ENCODE results near the gene CMTM8. TPM values are rescaled to one million over a fixed set of nuclear protein-coding genes. Genes with fewer than 3 reads are reported as not detected.

Gene CMTM8
- total and polyA plus RNA-seq, 4 donors: 15.2 to 24.5 (median 16.8) TPM

DNA sequence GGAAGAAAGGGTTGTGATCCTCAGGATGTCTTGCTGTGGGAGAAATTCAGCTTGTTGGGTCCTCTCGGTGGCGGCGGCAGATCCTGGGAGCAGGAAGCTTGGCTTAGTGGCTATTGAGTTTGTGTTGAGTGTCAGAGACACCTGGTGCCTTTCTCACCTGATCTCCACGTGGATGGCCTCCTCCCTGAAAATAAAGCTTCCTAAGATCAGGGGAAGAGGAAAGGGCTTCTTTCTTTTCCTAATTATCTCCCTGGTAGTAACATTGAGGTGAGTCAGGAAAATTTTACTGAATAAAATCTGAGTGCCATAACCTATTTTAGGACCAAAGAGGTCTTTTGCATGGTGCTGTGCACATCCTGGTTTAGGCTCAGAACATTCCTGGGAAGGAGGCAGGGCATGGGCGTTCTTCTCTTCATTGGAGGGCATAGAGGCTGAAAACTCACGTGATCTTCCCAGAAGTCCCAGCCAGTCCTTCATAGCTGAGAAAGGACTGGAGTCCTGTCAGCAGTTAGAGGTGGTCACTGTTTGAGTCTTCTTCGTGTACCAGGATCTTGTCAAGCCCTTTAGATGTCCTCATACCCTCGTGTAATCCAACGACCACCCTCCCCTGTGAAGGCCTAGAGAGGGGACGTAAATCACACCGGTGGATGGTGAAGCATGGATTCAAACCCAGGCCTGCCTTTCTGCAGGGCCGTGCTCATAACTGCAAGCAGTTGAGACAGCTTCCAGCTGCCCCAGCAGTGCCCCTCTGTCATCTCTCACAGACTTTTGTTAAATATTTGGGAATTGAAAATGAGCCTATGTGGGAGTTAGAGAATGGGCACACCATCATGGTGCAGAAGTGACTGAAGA lies 1.1 kb downstream of the CMTM8 start:
- no peaks in the 10 kb centered on the region for H3K36me3 ChIP-seq (ENCODE audit: control insufficient read depth in 4 of 4, insufficient read depth in 4 of 4, low read length in 4 of 4)
- H3K27ac ChIP-seq (ENCODE audit: low read depth in 1 of 2, low read length in 1 of 2): peak overlapping the region; percentile 74 to 94
- H3K27me3 ChIP-seq (ENCODE audit: control insufficient read depth in 3 of 3, insufficient read depth in 3 of 3, low read length in 2 of 3): peaks cover 0 to 3% (median 0%) of the 10 kb centered on the region in 3 donors
- ATAC-seq (ENCODE audit: insufficient read depth, low FRiP score) (peak; percentile 2), DNase-seq (peak in 2 of 3 donors; percentile 30 to 40)
- H3K9me3 ChIP-seq (ENCODE audit: control insufficient read depth in 4 of 4, insufficient read depth in 3 of 4, low read length in 3 of 4): peaks cover 0 to 3% (median 0%) of the 10 kb centered on the region in 4 donors
- H3K4me3 ChIP-seq: peak overlapping the region; percentile 90
- TF ChIP-seq, protein P1, sequence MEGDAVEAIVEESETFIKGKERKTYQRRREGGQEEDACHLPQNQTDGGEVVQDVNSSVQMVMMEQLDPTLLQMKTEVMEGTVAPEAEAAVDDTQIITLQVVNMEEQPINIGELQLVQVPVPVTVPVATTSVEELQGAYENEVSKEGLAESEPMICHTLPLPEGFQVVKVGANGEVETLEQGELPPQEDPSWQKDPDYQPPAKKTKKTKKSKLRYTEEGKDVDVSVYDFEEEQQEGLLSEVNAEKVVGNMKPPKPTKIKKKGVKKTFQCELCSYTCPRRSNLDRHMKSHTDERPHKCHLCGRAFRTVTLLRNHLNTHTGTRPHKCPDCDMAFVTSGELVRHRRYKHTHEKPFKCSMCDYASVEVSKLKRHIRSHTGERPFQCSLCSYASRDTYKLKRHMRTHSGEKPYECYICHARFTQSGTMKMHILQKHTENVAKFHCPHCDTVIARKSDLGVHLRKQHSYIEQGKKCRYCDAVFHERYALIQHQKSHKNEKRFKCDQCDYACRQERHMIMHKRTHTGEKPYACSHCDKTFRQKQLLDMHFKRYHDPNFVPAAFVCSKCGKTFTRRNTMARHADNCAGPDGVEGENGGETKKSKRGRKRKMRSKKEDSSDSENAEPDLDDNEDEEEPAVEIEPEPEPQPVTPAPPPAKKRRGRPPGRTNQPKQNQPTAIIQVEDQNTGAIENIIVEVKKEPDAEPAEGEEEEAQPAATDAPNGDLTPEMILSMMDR (IDR thresholded peaks at IDR 0.05; ENCODE audit: control extremely low read depth, extremely low read depth): no peak
- H3K4me1 ChIP-seq (ENCODE audit: control insufficient read depth in 5 of 5, insufficient read depth in 5 of 5, low read length in 5 of 5): peaks cover 0 to 17% (median 0%) of the 10 kb centered on the region in 5 donors
- 27% methylated on average over 12 of the region's 12 CpGs for WGBS, 2 donors
- peak overlapping the region in 1 of 2 donors; percentile 72 for H3K9ac ChIP-seq (ENCODE audit: insufficient read depth in 1 of 2, low read length in 2 of 2)

DNA sequence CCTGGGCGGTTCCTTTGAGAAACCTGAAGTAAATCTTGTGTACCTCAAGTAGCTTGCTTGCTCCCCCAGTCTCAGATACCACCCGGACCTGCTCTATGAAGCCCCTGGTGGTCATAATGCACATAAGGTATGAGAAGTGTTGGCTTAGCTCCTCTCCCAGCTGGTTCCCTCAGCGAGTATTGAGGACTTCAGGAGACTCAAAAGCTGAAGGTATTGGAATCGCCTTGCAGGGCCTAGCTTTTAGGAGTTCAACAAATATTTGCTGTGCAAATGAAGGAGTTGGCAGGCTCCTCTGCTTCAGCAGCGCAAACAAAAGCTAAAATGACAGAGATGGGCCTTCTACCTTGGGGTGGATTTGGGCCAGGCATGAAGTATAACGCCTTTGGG lies 1.7 kb downstream of the CMTM8 start:
- TF ChIP-seq, protein P1 (IDR thresholded peaks at IDR 0.05; ENCODE audit: control extremely low read depth, extremely low read depth): peak; percentile 12
- no peak for ATAC-seq (ENCODE audit: insufficient read depth, low FRiP score)
- 44 to 61% methylated on average over 6 of the region's 6 CpGs for WGBS, 2 donors
- peak; percentile 56 to 77 (median 71) for DNase-seq
- no peak overlapping the region for H3K4me3 ChIP-seq
- peaks cover 0 to 3% (median 0%) of the 10 kb centered on the region in 4 donors for H3K9me3 ChIP-seq (ENCODE audit: control insufficient read depth in 4 of 4, insufficient read depth in 3 of 4, low read length in 3 of 4)
- peaks cover 0 to 3% (median 0%) of the 10 kb centered on the region in 3 donors for H3K27me3 ChIP-seq (ENCODE audit: control insufficient read depth in 3 of 3, insufficient read depth in 3 of 3, low read length in 2 of 3)
- no peaks in the 10 kb centered on the region for H3K36me3 ChIP-seq (ENCODE audit: control insufficient read depth in 4 of 4, insufficient read depth in 4 of 4, low read length in 4 of 4)
- H3K4me1 ChIP-seq (ENCODE audit: control insufficient read depth in 5 of 5, insufficient read depth in 5 of 5, low read length in 5 of 5): peaks cover 0 to 17% (median 0%) of the 10 kb centered on the region in 5 donors
- peak overlapping the region in 1 of 2 donors; percentile 94 for H3K27ac ChIP-seq (ENCODE audit: low read depth in 1 of 2, low read length in 1 of 2)
- H3K9ac ChIP-seq (ENCODE audit: insufficient read depth in 1 of 2, low read length in 2 of 2): no peak overlapping the region

DNA sequence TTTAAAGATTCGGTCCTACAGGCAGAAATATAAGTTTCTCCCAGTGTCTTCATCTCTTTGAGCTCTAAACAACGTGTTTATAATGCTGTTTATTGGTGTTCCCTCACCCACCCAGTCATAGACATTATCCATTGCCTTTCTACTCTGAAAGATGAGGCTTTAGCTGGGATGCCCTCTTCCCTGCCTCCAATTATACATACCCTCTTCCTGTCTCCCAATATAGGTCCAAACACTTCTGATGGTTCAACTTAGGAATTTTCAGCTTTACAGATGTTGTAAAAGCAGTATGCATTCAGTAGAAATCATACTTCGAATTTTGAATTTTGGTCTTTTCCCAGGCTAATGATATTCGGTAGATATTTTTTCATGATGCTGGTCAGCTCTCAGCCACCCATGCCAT lies 2.6 kb downstream of the CMTM8 start:
- H3K36me3 ChIP-seq (ENCODE audit: control insufficient read depth in 4 of 4, insufficient read depth in 4 of 4, low read length in 4 of 4): no peaks in the 10 kb centered on the region
- DNase-seq (no peak), ATAC-seq (ENCODE audit: insufficient read depth, low FRiP score) (no peak)
- 92 to 97% methylated on average over 4 of the region's 4 CpGs for WGBS, 2 donors
- no peak overlapping the region for H3K9ac ChIP-seq (ENCODE audit: insufficient read depth in 1 of 2, low read length in 2 of 2)
- peaks cover 0 to 3% (median 0%) of the 10 kb centered on the region in 3 donors for H3K27me3 ChIP-seq (ENCODE audit: control insufficient read depth in 3 of 3, insufficient read depth in 3 of 3, low read length in 2 of 3)
- TF ChIP-seq, protein P1 (IDR thresholded peaks at IDR 0.05; ENCODE audit: control extremely low read depth, extremely low read depth): no peak
- no peak overlapping the region for H3K4me3 ChIP-seq
- peaks cover 0 to 17% (median 0%) of the 10 kb centered on the region in 5 donors for H3K4me1 ChIP-seq (ENCODE audit: control insufficient read depth in 5 of 5, insufficient read depth in 5 of 5, low read length in 5 of 5)
- peaks cover 0 to 3% (median 0%) of the 10 kb centered on the region in 4 donors for H3K9me3 ChIP-seq (ENCODE audit: control insufficient read depth in 4 of 4, insufficient read depth in 3 of 4, low read length in 3 of 4)
- no peak overlapping the region for H3K27ac ChIP-seq (ENCODE audit: low read depth in 1 of 2, low read length in 1 of 2)

Measured in lung (tissue), 12 donors.